ENCODE data around the gene DPYD.

GRCh38 chr1:97392701-97393100 is 528.1 kb downstream of the DPYD start:
- no peak for TF ChIP-seq POLR2A (IDR thresholded peaks at IDR 0.05)
- no peak for TF ChIP-seq CTCF (IDR thresholded peaks at IDR 0.05)
